ENCODE data around the gene FAM83C.
A peak's percentile ranks its signal among the peaks of the same experiment; 100 is the strongest.
"Not testable (repeated sequence)": the region's sequence is repeated elsewhere in the genome, so short reads cannot be mapped to it uniquely, and the experiment has no call there.

The FAM83C gene

GRCh38 chr20:35267092-35267491, 25.1 kb downstream of the FAM83C start:
- no peak for DNase-seq (ENCODE audit: low read depth, low spot score)

DNA sequence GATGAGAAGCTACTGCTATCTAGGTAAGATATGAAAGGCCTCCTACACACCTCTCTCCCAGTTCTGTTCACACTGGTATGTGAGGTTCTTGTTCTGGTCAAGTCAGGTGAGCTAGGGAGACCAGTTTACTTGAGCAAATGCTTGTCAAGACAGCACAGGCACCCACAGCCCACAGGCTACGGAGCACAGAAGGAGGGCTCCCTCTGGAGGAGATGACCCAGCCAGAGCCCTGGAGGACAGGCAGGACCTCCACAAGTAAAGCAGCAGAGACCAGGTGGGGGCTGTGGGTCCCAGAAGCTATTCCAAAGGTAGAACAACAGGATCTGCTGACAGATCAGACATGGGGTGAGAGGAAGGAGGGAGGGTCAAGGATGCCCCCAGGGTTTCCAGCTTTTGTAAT, 27.5 kb downstream of the FAM83C start:
- peak; percentile 67 for DNase-seq (ENCODE audit: low read depth, low spot score)

- no peak for DNase-seq (ENCODE audit: low read depth, low spot score)
Observed at GRCh38 chr20:35263532-35264341, 28.5 kb downstream of the FAM83C start.

DNA sequence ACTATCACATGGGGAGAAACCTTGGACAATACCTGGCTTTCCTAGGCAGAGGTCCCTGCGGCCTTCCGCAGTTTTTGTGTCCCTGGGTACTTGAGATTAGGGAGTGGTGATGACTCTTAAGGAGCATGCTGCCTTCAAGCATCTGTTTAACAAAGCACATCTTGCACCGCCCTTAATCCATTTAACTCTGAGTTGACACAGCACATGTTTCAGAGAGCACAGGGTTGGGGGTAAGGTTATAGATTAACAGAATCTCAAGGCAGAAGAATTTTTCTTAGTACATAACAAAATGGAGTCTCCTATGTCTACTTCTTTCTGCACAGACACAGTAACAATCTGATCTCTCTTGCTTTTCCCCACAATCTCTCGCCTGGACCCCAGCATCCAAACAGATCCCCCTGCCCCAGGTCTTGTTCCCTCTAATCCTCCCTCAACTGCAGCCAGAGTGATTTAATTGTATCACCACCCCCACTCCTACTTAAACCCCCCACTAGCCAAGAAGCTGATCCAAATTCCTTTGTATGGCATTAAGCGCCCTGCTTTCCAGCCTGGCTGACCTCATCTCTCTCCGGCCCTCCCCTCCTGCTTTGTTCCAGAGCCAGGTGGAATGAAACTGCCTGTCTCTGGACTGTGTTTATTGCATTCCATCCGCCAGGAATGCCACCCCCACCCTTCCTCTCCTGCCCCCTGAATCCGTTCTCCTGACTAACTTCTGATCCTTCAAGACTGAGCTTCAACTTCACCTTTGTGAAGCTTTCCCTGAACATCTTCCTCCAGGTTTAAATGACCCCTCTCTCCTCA, 29.3 kb downstream of the FAM83C start:
- peak; percentile 96 for DNase-seq (ENCODE audit: low read depth, low spot score)

DNA sequence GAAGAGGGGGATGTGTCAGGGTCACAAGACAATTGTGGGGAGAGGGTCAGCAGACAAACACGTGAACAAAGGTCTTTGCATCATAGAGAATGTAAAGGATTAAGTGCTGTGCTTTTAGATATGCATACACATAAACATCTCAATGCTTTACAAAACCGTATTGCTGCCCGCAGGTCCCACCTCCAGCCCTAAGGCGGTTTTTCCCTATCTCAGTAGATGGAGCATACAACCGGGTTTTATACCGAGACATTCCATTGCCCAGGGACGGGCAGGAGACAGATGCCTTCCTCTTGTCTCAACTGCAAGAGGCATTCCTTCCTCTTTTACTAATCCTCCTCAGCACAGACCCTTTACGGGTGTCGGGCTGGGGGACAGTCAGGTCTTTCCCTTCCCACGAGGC, 29.9 kb downstream of the FAM83C start:
- DNase-seq (ENCODE audit: low read depth, low spot score) = not testable (repeated sequence)

- DNase-seq (ENCODE audit: low read depth, low spot score) = no peak
Observed at GRCh38 chr20:35260426-35260825, 31.8 kb downstream of the FAM83C start.

DNA sequence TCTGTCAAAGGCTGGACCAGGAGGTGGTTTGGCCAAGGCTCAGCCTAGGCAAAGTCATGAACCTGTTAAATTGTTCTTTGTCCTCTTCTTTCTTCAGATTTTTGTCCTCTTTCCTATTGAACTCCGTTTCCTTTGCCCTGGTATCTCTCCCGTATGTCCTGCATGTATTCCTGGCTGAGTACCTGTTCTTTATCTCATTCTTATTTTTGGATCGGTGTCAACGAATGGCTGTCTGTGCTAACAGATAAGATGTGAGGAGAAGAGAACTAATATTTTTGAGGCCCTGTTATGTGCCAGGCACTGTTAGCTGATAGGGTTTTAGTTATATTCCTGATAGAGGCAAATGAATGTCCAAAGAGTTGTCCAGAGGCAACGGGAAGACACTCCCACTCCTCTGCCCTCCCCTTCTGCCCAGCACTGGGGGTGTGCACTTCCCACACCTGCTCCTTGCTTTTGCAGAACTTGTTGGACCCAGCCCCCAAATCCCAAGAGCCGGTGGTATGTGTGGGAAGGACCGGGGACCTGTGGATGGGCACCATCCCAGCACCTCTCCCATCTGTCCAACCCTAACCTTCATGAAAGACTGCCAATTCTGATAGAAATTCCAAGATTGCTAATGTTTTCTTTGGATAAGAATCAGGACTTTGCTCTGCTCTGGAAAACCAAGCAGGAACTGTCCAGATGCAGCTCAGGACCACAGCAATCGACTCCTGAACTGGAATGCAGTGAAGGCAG, 34.9 kb downstream of the FAM83C start:
- peak; percentile 66 for DNase-seq (ENCODE audit: low read depth, low spot score)

DNA sequence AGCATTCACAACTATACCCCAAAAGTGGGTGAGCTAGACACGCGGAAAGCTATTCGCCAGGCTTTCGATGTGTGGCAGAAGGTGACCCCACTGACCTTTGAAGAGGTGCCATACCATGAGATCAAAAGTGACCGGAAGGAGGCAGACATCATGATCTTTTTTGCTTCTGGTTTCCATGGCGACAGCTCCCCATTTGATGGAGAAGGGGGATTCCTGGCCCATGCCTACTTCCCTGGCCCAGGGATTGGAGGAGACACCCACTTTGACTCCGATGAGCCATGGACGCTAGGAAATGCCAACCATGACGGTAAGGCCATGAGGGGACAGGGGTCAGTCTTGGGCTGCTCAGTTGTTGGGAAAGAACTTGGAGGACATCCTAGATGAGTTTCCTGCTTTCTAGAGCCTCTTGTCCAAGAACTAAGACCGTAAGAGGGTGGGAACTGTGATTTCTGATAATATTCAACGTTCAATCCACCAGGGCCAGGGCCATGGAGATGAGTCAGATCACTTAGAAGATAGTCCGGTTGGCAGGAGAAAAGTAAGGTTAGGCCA, 37.7 kb downstream of the FAM83C start:
- DNase-seq (ENCODE audit: low read depth, low spot score) = no peak

GRCh38 chr20:35253010-35253409, 39.2 kb downstream of the FAM83C start:
- no peak for DNase-seq (ENCODE audit: low read depth, low spot score)

DNA sequence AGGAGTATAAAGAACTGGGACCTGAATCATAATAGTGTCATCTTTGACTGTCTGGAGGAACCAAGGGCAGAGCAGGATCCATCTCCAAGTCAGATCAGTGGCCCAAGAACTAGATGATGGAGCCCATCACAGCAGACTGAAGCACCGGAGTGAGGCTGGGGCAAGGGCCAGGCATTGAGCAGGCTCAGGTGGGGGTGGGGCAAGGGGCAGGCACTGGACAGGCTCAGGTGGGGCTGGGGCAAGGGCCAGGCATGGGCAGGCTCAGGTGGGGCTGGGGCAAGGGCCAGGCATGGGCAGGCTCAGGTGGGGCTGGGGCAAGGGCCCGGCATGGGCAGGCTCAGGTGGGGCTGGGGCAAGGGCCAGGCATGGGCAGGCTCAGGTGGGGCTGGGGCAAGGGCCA, 39.6 kb downstream of the FAM83C start:
- DNase-seq (ENCODE audit: low read depth, low spot score) = not testable (repeated sequence)

- DNase-seq (ENCODE audit: low read depth, low spot score) = no peak
Observed at GRCh38 chr20:35252037-35252461, 40.2 kb downstream of the FAM83C start.

DNA sequence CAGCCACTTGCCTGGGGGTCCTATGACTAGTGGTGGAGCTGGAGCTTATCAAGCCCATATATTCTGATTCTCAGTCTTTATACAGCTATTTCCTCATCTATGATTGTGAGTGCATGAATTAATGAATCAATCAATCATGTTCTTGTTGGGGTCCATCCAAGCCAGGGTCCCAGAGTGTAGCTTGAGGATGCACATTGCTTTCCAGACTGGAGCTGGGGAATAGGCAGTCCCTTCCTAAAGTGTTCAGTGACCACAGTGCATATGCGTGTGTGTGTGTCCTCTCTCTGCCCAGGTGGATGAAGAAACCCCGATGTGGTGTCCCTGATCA, 40.6 kb downstream of the FAM83C start:
- no peak for DNase-seq (ENCODE audit: low read depth, low spot score)

- no peak for DNase-seq (ENCODE audit: low read depth, low spot score)
Observed at GRCh38 chr20:35248641-35249475, 43.4 kb downstream of the FAM83C start.

GRCh38 chr20:35246723-35247122, 45.5 kb downstream of the FAM83C start:
- DNase-seq (ENCODE audit: low read depth, low spot score) = no peak

- no peak for DNase-seq (ENCODE audit: low read depth, low spot score)
Observed at GRCh38 chr20:35243986-35244385, 48.2 kb downstream of the FAM83C start.

- DNase-seq (ENCODE audit: low read depth, low spot score) = no peak
Observed at GRCh38 chr20:35243317-35243716, 48.9 kb downstream of the FAM83C start.

DNA sequence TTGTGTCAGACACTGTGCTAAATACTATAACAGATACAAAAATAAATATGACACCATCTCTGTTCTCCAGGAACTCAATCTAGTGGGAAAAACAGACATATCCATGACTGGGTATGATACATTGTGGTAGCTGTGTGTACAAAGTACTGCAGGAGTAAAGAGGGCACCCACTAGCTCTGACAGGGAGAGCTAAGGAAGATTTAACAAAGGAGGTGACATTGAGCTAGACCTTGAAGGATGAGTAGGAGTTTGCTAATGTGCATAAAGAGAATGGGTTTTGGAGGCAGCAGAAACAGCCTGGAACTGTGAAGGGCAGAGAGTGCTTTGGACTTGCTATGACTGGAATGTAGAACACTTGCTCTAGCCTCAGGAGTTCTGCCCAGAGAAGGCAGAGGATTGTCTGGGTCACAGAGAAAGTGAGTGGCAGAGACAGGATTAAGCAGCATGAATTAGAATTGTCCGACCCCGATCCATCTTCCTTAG, 51.4 kb downstream of the FAM83C start:
- DNase-seq (ENCODE audit: low read depth, low spot score) = no peak

DNA sequence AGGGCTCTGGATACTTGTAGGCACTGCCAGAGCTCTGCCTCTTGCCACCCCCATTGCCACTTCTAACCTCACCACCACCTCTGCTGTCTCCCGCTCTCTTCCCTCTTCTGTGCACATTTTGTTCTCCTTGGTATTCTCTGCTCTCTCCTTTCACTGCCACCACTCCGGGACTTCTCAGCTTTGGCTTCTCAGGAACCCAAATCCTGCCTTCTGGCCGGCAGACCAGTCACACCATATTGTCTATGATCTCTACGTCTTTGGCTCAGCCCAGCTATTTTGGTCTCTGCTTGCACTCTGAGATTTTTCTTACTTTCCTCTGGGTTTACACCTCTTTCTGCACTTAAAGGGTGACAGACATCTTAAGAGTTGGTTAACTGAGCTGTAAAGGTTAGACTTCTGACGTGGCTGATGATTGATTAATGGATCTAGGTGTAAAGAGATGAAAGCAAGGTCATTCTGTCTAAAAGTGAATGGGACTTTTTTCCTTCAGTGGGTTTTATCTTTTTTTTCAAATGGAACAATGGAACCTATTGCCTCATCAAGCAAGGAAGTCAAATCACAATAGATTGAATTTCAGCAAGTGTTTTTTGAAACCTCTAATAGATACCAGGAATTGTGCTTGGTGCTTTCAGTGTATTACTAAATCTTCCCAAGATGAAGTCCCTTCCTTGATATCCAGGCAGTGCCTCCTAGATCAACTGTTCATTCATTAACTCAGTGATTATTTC, 52.0 kb downstream of the FAM83C start:
- DNase-seq (ENCODE audit: low read depth, low spot score) = no peak

DNA sequence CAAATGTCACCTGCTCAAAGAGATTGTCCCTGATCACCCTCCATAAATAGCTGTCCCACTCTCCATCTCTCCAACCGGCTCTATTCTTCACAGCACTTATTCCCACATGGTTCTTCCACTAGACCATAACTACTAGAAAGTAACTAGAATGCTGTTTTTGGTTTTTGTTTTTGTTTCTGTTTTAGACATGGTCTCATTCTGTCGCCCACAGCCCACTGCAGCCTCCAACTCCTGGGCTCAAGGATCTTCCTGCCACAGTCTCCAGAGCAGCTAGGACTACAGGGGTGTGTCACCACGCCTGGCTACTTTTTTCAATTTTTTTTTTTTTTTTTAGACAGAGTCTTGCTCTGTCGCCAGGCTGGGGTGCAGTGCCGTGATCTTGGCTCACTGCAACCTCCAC, 53.5 kb downstream of the FAM83C start:
- no peak for DNase-seq (ENCODE audit: low read depth, low spot score)

DNA sequence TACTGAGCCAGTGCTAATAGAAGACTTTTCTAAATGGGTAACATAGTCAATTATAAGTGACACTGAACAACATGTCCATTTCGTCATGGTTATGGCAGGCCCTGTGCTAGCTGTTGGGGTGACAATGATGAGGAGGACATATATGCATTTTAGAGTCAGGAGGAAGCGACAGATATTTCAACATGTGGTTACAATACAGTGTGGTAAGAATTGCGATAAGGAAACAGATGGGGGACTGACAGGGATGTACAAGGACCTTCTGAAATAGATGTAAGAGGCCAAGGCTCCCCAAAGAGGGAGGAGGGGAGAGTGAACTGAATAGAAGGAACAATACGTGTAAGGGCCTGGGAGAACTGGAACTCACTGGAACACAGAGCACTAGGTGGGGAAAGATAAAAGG, 54.1 kb downstream of the FAM83C start:
- no peak for DNase-seq (ENCODE audit: low read depth, low spot score)

Data from astrocyte of the hippocampus (primary cell).